Measurements from ENCODE around the gene TOB1.
"Not testable (repeated sequence)": the region's sequence is repeated elsewhere in the genome, so short reads cannot be mapped to it uniquely, and the experiment has no call there.

TOB1 gene

DNA sequence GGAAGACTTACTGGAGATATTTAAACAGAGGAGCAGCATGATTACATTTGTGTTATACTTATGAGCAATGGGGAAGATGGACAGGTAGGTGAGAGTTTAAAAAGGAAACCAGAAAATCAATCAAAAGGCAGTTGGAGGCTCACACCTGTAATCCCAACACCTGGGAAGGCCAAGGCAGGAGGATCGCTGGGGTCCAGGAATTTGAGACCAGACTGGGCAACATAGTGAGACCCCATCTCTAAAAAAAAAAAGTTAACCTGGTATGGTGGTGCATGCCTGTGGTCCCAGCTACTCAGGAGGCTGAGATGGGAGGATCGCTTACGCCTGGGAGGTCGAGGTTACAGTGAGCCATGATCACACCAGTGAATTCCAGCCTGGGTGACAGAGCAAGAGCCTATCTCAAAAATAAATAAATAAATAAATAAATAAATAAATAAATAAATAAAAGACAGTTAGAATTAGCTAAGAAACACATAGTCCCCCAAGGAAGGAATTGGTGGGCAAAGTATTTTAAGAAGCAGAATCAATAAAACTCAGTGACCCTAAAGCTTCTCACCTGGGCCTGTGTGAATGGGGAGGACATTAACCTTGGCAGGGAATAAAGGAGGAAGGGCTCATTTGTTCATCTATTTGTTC is 32.3 kb upstream of the TOB1 start:
- no peak for DNase-seq

DNA sequence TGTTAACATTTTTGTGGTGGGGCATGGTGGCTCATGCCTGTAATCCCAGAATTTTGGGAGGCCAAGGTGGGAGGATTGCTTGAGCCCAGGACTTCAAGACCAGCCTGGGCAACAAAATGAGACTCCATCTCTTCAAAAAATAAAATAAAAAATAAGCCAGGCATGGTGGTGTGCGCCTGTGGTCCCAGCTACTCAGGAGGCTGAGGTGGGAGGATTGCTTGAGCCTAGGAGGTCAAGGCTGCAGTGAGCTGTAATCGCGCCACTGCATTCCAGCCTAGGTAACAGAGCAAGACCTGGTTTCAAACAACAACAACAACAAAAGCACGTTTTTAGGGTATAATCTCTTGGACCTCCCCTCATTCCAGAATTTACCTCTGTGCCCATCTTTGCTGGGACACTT is 28.4 kb upstream of the TOB1 start:
- DNase-seq: not testable (repeated sequence)

DNA sequence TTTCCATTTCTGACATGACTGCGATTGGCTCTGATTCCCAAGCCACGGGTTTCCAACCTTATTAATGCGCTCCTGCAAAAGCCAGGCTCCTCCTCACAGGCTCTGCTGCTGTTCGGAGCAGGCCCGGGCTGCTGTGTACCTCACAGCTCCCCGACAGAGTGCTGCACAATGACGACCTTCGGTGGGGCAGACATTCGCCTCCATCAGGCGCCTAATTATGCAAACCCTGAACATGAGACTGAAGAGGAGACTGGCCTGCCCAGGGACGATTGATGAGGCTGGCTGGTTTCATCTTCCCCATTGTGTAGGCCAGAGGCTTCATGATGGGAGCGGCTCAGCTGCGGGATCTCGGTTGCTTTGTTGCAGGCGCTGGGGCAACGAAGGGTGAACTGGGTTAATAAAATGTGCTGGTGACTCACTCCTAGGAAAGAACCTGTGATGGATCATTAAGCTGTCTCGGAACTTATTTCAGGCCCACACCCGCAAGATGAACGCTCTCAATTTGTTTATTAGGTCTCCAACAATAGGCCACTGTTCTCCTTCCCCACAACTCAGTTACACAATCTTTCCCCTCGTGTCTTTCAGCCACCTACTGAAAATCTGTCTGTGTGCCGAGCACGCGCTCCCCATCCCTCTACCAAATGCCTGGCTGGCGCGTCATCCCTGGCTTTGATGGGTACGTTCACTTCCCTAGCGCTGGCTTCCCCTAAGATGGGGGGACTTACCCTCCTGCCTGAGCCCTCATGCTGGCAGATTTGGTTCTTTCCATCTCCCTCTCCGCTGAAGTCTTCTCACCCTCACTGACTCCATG is 27.2 kb upstream of the TOB1 start:
- no peak for DNase-seq

DNA sequence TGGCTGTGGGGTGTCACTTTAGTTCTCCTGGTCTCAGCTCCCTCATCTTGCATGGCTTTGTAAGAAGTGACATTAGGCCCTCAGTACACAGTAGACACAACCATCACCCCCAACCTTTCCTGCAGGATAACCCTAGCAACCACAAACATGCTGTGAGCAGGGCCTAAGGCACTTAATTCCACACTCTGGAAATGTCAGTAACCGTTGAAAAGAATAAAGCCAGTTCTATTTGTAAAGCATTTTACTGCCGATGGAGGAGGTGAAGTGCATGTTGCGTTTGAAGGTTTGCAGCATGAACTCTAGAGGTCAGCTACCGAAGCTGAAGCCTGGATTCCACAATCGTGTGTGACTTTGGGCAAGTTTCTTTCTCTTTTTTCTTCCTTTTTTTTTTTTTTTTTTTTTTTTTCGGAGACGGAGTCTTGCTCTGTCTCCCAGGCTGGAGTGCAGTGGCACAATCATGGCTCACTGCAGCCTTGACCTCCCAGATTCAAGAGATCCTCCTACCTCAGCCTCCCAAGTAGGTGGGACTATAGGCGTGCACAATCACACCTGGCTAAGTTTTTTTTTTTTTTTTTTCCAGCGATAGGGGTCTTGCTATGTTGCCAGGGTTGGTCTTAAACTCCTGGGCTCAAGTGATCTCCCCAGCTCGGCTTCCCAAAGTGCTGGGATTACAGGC is 26.1 kb upstream of the TOB1 start:
- DNase-seq: no peak

DNA sequence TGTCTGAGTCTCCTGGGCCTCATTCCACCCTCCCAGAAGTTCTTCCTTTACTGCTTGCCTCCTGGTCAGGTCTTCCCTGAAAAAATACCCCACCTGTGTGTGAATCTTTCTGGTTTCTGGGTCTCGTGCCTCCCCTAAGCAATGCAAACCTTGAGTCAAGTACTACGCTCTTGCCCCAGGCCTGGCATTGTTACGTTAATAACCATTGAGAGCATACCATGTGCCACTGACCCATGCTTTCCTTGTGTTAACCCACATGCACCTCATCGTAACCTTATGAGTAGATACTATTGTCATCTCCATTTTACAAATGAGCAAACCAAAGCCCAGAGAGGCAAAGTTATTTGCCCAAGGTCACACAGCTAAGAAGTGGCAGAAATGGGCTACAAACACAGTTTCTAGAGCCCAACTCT is 25.4 kb upstream of the TOB1 start:
- no peak for DNase-seq

DNA sequence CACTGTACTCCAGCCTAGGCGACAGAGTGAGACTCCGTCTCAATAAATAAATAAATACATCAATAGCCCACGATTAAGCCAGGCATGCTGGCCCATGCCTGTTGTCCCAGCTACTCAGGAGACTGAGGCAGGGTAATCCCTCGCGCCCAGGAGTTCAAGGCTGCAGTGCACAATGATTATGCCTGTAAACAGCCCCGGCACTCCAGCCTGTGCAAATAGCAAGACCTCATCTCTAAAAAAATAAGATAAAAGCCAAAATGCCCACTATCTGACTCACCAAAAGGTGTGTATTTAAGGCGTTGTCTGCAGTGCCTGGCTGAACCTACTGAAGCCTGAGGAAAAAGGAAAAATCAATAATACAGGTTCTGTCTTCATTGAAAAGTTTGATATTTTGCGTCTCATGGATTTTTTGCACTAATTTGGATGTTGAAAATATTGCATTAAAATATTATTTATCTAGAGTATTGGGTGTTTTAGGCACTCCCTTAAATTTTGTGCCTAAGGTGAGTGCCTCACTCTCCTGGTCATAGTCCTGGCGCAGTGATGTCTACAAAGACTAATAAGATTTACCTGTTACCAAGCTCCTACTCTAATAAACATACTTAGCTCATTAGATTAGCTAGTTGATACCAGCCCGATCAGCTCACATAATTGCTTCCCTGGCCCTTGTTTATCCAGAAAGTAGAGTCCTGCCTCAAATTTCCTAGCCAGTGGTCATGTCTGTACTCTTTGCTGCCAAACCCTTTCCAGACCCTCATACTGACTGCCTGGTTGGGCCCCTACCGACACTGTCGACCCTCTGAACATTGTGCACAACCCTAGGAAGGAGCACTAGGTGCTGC is 24.7 kb upstream of the TOB1 start:
- DNase-seq: no peak

DNA sequence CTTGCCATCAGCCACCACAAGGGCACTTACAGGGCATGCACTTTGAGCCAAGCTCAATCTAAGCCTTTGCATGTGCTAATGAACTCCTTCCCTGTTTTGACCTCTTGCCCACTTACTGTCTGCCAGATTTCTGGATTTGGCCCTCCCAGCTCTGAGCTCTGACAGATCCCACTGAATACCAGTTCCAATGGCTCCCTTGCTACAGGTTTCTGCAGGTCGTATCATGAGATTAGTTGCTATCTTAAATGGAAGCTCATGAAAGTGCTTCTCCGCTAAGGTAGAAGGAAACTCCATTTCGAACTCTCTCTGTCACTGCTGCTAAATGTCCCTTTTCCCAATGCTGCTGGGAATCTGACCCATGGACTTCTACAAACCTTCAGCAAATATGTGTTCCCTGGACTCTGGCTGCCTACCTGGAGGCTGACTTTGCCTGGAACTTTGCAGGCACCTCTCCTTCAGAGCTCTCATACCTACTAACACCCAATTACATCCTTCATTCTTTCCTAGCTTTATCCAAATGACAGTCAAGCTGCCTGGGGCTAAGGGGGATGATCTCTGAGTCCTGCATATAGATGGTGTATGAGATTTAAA is 23.5 kb upstream of the TOB1 start:
- DNase-seq: no peak

DNA sequence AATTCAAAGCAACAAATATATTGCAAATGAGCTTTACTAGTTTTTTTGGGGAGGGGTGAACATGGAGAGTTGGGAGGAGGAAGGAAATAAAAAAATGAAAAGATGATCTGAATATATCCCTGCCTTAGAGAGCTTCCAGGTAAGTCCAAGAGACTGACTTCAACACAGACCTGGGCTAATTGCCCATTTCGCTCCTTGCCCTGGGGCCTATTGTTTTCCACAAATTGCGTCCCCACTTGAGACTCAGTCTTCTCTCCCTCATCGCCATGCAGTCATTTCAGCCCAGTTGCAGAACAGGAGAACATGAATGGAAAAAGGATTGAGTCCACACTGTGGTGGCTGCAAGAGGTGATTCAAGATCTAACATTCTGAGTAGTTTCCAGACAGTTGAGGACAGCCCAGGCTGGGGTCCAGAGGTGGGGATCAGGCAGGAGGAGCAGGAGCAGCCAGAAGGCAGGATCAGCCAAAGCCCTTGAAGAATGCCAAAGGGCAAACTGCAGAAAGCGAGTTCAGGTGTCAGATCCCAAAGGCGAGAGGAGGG is 21.6 kb upstream of the TOB1 start:
- DNase-seq: no peak

DNA sequence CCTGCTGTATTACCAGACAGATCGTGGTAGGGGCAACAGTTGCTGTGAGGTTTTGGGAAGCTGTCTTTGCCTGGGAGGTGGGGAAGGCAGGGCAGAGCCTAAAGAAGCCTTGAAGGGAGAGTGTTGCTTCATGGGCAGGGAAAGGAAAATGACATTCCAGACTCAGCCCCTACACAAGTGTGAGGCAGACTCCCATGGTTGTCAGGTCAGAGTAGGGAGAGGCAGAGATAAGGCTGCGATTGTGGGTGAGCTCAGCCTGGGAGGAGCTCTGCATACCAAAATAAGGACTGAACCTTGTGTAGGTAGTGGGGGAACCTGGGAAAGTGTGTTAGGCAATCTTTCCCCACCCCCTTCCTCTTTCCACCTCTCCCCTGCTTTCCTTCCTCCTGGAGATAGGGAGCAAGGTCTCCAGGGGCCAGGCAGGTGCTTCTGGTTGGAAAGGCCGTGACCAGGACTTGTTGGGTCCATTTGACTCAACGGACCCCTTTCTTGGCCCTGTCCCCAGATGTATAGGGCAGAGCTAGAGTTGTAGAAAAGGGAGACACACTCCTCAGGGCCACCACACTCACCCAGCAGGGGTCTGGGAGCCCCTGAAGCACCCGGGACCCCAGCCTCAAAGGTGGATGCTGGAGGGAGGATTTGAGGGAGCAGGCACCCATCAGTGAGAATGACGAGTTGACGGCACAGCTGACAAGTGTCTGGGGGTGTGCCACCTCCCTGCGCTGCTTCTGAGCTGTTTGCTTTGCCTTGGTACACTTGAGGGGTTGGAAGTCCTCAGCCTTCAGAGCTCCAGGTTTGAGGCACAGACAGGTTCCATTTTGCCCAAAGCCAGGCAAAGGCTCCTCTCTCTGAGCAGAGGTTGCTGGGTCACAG is 18.5 kb upstream of the TOB1 start:
- DNase-seq: no peak

DNA sequence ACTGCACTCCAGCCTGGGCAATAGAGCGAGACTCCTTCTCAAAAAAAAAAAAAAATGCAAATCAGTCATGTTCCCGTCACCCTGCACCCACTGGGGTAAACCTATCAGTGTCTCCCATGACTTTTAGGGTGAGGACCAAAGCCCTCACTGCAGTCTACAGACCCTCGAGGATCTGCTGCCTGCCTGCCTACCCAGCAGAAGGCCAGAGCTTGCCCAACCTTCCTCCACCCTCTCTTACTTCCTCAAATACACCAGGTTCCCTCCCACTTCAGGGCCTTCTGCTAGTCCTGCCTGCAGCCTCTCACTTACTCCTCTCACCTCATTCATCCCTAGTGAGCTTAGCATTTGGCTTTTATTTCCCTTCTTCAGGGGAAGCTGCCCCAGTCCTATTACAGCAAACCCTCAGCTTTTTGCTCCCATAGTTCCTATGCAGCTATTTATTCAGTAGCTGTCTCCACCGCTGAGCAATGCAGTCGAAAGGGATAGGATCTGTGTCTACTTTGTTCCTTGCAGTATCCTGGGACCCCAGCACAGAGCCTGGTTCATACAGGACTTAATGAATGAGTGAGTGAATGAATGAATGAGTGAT is 17.8 kb upstream of the TOB1 start:
- DNase-seq: no peak

DNA sequence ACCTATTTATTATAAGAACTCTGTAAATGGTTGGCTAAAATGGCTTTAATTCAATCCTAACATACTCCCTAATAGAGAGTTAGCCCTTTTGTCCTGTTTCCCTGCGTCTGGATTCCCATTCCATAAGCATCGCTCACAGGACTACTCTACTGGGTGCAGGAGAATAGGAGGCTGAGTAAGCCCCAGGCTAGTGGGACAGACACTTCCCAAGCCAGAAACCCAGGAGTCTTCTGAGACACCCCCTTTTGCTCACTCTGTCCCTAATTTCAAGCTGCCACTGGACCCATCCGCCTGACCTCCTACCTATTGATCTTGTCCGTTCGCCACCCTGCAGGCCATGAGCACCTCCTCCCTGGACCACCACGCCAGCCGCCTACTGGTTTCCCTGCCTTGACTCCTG is 16.7 kb upstream of the TOB1 start:
- no peak for DNase-seq

DNA sequence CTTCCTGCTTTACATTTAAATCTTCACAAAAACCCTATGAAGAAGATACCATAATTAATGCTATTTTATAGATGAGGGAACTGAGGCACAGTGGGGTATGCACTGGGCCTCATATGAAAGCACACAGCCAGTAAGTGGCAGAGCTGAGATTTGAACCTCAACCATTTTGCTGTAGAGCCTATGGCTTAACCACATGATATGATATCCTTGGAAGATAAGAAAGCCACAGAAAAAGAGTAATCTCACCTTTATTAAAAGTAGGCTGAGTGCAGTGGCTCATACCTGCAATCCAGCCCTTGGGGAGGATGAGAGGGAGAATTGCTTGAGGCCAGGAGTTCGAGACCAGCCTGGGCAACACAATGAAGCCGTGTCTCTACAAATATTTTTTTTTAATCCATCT is 15.0 kb upstream of the TOB1 start:
- DNase-seq: no peak

DNA sequence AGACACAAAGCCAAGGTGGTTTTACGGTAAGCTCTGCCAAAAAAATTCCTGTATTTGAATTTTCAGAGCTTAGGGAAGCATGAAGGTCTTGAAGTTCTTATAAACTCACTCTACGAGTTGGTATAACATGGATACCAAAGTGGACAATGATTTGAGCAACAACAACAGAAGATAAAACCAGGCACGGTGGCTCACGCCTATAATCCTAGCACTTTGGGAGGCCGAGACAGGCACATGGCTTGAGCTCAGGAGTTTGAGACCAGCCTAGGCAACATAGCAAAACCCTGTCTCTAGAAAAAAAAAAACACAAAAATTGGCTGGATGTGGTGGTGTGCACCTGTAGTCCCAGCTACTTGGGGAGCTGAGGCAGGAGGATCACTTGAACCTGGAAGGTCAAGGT is 12.9 kb upstream of the TOB1 start:
- DNase-seq: no peak

DNA sequence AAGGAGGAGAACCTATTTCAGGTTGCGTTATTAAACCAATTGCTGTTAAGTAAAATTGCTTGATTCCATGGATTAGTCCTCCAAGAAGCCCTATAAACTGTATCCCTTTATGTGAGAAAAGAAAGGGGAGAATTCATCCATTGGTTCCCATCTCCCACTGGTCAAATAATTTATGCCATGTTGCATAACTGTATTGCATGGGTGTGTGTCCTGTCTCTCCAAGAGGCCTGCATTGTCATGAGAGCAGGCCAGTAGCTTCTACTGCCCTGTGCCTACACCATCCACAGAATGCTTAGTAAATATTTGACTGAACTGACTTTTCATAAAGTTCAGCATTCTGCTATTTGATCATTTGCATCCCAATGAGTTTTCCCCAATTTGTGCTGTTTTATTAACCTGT is 11.7 kb upstream of the TOB1 start:
- DNase-seq: no peak

DNA sequence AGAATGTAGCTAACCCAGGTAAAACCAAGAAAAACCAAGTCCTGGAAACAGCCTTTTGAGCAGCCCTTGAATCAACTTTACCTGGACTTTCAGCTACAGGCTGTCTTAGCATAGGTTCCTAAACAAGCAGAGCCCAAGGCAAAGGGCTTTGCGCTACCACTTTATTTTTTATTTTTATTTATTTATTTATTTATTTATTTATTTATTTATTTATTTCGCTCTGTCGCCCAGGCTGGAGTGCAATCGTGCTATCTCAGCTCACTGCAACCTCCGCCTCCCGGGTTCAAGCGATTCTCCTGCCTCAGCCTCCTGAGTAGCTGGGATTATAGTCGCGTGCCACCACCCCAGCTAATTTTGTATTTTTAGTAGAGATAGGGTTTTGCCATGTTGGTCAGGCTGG is 10.9 kb upstream of the TOB1 start:
- DNase-seq: not testable (repeated sequence)

DNA sequence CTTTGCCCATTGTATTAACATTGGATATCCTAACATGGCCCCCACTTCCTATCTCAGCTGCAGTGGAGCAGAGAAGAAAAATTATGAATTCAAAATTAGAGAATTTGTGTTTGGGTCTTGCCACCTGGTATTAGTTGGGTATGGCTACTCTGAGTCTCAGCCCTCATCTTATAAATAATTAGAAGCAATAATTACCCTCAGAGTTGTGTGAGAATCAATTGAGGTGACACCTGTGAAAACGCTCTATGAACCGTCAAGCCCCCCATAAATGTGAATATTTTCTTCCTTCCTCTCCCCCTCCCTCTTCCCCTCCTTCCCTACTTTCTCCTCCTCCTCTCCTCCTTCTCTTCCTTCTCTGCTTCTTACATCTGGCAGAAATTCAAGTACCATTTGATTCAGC is 8.9 kb upstream of the TOB1 start:
- DNase-seq: no peak

DNA sequence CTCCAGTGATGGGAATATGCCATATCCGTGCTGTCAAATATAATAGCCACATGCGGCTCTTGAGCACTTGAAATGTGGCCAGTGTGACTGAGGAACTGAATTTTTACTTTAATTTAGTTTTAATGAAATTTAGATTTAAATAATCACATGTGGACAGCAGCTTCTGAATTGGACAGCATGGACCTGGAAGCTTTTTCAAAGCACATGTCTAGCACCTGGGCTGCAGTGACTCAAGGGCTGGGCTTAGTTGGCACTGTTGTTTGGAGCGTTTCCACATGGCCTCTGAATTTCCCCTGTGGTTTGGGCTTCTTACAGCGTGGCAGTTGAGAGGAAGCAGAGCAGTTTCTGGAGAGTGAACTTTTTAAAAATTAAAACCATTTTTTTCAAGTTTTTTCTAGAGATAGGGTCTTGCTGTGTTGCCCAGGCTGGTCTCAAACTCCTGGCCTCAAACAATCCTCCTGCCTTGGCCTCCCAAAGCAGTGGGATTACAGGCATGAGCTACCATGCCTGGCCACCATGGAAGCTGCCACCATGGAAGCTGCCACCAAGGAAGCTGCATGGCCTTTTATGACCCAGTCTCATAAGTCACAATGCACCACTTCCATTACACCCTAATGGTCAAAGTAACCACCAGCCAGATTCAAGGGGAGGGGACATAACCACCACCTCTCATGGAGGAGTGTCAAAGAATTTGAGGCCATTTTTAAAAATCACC is 6.7 kb upstream of the TOB1 start:
- no peak for DNase-seq

DNA sequence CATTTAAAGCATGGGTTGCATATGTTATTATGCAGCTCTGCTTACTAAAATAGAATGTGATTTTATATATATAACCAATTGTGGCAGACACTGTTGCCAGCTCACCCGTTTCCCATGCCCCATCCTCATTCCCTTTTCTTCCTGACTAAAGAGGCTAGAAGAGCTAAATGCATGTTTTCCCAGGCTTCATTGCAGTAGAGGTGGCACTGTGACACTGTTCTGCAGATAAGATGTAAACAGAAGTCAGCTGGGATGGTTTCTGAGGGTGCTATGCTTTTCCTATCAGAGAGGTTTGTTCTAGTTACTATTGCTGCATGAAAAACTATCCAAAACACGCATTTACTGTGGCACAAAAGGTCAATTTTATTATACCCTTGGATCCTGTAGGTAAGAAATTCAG is 5.7 kb upstream of the TOB1 start:
- DNase-seq: no peak

DNA sequence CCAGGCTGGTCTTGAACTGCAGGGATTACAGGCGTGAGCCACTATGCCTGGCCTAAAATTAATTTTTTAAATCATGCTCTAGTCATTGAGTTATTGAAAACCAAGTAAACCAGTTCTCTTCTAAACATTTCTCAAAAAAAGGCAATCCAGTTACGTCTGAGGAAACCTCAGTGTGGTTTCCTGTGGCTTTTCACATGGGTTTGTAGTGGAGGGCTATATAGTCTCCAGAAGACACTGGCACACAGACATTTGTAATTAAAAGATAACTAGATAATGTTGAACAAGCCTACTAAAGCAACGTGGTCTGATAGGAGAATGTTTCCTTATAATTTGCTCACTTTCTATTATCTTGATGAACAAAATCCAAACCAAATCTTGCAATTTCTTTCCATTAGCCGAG is 5.2 kb upstream of the TOB1 start:
- no peak for DNase-seq

DNA sequence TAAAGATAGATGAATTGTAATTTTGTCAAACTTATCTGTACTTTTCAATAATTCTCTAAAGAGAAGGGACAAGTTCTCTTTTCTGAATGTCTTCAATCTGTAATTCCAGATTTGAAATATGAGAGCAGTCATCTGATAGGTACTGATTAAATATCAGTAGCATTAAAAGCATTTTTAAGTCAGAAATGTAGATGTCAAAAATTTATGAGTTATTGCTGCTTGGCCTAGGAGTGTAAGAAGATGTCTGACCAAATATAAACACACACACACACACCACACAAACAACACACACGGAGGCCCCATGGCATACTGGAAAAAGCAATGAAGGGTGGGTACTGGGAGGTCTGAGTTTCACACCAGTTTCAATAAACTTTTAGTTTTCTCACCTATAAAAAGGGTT is 2.4 kb upstream of the TOB1 start:
- DNase-seq: no peak

DNA sequence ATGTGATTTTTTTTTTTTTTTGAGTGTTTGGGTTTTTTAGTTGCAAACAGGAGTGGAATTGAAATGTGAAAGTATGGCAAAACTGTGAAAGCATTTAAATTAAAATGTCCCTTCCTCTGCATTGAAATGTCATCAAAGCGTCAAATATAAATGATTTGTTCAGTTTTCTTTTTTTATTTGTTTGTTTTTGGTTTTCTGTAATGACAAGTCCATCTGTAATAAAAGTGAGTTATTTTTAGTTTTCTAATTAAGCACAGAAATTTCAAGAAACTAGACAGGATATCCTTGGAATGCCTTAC is 1.9 kb upstream of the TOB1 start:
- DNase-seq: no peak

Measured in activated CD4-positive, CD25-positive, alpha-beta regulatory T cell (primary cell).